Suprapubic skin (tissue), 4 donors: ENCODE data around the gene DRG1.

Experiments used
- CTCF ChIP-seq, 2 donors: fragments of 200-600 bp in 1 of 2; fragments of 450-650 bp in 1 of 2; sonication (generic) in 1 of 2; IDR thresholded peaks; one replicate each; pipeline ENCODE4 v1.5.1; 2016 to 2019; ENCODE audit warnings: antibody characterized with exemption in 2 of 2, mild to moderate bottlenecking in 1 of 2, moderate library complexity in 1 of 2
- EP300 ChIP-seq: sonication (generic); formaldehyde crosslinking; IDR thresholded peaks from one replicate; pipeline ENCODE4 v1.6.1; 2017; ENCODE audit warnings: antibody characterized with exemption
- POLR2A ChIP-seq, 2 donors: fragments of 450-650 bp; IDR thresholded peaks; one replicate each; pipeline ENCODE4 v1.6.1; 2017; ENCODE audit warnings: antibody characterized with exemption in 2 of 2, mild to moderate bottlenecking in 2 of 2, moderate library complexity in 2 of 2
- POLR2AphosphoS5 ChIP-seq, 3 donors: sonication (generic); formaldehyde crosslinking; IDR thresholded peaks; one replicate each; pipeline ENCODE4 v1.6.1; 2017; ENCODE audit warnings: antibody characterized with exemption in 3 of 3

GRCh38 chr22:31367426-31367825 is 32.0 kb upstream of the DRG1 start:
- TF ChIP-seq CTCF (IDR thresholded peaks at IDR 0.05) = no peak
- TF ChIP-seq POLR2A (IDR thresholded peaks at IDR 0.05) = no peak
- TF ChIP-seq POLR2AphosphoS5 (IDR thresholded peaks at IDR 0.05) = no peak
- TF ChIP-seq EP300 = no peak
